Fibroblast of mammary gland (primary cell): Measurements from ENCODE around the gene ETV3.

Experiments used
- DNase-seq: peaks from one replicate; pipeline ENCODE4 v3.0.0-alpha.2; 2010; ENCODE audit warnings: low read depth
- H3K4me3 ChIP-seq: 2 replicates; pipeline ENCODE4 v1.5.1; 2011; ENCODE audit warnings: low read depth, mild to moderate bottlenecking, low read length, moderate library complexity; ENCODE audit not compliant: control insufficient read depth
- TF ChIP-seq, protein P1 (sequence below): conservative IDR thresholded peaks from 2 replicates; pipeline ENCODE4 v1.5.1; 2011; ENCODE audit warnings: low read depth, low read length, inconsistent platforms; ENCODE audit not compliant: control insufficient read depth, insufficient read depth

ETV3 gene

DNA sequence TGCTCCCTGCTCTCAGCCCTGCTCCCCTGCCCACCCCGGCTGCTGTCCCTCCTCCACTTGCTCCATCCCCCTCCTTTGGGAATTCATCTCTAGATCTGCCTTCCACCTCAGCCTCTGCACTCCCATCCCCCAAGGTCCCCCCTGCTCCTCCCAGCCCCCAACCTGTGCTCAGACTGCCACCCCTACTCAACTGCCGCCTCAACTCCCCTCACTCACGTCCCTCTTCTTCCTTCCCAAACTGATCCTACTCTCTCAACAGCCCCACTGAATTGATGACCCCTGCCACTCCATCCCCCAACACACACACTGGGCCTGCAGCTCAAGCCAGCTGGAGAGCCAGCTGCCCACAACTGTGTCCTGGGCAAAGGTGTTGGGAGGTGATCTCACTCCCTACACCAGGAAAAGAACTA is 22.8 kb downstream of the ETV3 start:
- H3K4me3 ChIP-seq: no peak overlapping the region
- no peak for DNase-seq
- TF ChIP-seq, protein P1, sequence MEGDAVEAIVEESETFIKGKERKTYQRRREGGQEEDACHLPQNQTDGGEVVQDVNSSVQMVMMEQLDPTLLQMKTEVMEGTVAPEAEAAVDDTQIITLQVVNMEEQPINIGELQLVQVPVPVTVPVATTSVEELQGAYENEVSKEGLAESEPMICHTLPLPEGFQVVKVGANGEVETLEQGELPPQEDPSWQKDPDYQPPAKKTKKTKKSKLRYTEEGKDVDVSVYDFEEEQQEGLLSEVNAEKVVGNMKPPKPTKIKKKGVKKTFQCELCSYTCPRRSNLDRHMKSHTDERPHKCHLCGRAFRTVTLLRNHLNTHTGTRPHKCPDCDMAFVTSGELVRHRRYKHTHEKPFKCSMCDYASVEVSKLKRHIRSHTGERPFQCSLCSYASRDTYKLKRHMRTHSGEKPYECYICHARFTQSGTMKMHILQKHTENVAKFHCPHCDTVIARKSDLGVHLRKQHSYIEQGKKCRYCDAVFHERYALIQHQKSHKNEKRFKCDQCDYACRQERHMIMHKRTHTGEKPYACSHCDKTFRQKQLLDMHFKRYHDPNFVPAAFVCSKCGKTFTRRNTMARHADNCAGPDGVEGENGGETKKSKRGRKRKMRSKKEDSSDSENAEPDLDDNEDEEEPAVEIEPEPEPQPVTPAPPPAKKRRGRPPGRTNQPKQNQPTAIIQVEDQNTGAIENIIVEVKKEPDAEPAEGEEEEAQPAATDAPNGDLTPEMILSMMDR: no peak

GRCh38 chr1:157114183-157115121 is 23.7 kb downstream of the ETV3 start:
- no peak overlapping the region for H3K4me3 ChIP-seq
- TF ChIP-seq, protein P1: no peak

GRCh38 chr1:157113631-157114030 is 24.6 kb downstream of the ETV3 start:
- DNase-seq: no peak
- TF ChIP-seq, protein P1: no peak
- H3K4me3 ChIP-seq: no peak overlapping the region

More at GRCh38 chr1:157114183-157115121, 23.7 kb downstream of the ETV3 start:
- no peak for DNase-seq

GRCh38 chr1:157113106-157113505 is 25.1 kb downstream of the ETV3 start:
- DNase-seq: no peak
- no peak overlapping the region for H3K4me3 ChIP-seq
- TF ChIP-seq, protein P1: no peak

DNA sequence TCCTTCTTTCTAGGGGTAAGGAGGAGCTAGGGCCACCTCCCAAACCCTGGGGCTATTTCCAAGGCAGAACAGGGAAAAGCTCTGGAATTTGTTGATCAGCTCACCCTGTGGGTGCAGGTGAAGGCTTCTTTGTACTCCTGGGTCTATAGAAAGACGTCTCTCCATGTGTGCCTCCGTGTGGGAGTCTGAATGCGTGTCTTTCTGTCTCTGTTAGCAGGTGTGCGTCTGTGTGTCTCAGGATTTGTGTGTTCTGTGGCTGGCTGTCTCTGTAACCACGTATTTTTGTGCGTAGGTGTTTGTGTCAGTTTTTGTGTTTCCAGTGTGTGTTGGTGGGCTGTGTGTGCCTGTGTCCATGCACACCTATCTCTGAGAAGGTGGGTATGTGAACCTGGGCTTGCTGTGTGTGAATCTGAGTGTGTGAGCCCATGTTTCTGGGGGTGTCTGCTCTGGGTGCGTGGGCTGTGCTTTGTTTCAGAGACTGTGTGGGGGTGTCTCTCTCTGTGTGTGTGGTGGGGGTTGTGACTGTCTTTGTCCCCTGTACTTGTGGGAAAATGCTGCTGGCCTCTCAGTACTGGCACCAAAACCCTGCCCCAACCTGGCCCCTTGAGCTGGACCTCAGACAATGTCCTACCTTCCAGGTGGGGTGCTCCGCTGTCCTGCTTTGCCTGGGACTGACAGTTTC is 25.9 kb downstream of the ETV3 start:
- H3K4me3 ChIP-seq: no peak overlapping the region
- DNase-seq: no peak
- TF ChIP-seq, protein P1: no peak

GRCh38 chr1:157111396-157112165 is 26.6 kb downstream of the ETV3 start:
- TF ChIP-seq, protein P1: no peak
- no peak overlapping the region for H3K4me3 ChIP-seq
- no peak for DNase-seq
